ENCODE measurements around the gene CCDC71L.

Gene CCDC71L

GRCh38 chr7:106659166-106659962 lies 1.6 kb downstream of the CCDC71L start:
- no peak for DNase-seq (ENCODE audit: low spot score)

DNA sequence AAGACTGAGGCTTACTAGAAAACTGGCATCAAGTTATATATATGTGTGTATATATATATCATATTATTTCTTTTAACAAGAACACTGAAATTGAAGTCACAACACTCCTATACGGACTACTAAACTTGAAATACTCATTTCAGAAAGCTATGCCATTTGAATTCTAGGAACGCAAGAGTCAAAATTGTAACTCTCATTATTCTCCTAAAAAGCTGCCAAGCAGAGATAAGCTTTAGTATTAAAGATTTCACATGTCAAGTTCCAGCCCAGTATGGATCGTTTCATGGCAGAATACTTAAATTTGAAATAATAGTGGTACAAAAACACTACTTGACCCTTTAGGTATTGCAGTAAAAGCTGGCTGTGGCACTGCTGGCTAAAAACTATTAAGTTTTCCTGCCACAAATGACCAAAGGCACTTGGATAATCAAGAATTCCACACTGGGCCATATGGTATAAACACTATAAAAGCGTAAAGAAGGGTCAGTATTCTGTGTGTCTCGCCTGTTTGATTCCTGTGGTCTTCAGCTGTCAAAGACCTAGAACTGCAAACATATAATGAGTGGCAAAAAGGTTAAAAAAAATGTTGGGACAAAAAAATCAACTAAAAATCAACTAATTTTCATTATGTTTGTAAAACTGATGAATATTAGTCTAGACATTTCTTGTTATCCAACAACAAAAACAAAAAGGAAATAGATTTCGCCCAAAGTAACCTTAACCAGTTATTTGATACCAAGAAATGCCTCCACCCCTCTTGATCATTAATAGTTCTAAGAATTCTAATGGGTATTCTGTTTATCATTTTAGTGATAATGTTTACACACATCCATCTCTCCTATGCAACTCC lies 2.4 kb downstream of the CCDC71L start:
- no peak for DNase-seq (ENCODE audit: low spot score)

DNA sequence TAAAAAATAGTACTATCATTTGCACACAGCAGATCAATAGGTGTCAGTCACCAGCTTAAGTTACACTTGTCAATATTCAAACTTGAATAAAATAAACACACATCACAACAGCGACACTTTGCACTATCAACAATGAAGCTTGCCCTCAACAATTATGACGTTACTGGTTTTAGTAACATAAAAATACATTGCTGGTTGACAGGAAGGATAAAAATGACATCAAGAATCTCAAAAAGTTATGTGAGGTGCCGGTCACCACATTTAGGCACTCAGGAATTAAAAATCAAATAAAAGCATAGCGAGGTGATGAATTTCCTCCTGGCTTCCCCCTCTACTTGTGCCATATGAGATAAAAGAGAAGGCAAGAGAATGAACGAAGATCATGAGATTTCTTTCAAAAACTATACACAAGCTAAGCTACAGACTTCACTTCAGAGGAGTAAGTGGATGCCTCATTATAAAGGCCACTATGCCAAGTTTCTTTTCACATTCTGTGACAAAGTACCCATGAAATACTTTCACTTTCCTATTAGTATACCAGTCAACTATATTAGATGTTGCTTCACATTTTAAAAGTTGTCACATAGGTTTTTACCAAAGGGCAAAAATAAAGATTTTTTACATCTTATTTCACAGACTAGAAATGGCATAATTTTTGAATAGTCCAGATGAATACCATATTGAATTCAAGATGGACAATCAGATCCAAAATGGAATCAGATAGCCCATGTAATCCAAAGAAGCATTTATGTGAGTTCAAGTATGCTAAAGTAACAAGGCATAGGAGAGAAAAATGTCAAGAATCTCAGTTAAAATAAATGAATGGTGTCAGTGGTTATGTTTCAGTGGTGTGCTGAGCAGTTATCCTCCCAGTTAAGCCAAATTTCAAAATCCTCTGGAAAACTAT lies 3.6 kb downstream of the CCDC71L start:
- DNase-seq (ENCODE audit: low spot score), result no peak

DNA sequence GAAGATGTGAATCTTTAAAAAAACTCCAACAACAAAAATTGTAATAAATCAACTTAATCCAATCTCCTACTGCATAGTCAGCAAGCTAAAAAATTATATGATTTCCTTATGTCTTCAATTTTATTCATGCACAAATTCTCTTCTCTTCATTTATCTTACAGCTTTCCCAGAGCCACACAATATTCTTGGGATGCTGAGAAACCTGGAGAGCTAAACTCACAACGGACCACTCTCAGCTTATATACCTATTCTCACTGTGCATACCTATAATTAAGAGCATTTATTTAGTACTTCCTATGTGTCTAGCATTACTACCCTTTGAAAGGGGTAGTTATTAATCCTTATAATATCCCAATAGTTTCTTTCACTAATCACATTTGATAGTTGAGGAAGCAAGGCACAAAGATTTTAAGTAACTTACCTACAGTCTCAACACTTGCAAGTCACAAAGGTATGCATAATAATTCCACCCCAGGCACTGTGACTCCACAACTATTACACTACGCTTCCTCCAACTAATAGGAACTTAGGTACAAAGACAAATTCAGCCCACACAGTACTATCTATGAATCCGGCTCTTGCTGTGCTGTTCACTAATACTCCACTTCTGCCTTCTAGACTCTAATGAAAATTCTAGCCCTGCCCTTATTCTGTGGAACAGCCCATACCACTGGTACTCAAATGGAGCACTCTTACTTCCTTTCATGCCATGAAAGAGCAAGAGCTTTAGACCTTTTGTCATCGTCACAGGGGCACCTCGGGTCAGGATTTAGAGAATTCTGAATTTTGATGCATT lies 5.1 kb downstream of the CCDC71L start:
- no peak for DNase-seq (ENCODE audit: low spot score)

GRCh38 chr7:106653488-106653887 lies 7.5 kb downstream of the CCDC71L start:
- DNase-seq (ENCODE audit: low spot score), result no peak

DNA sequence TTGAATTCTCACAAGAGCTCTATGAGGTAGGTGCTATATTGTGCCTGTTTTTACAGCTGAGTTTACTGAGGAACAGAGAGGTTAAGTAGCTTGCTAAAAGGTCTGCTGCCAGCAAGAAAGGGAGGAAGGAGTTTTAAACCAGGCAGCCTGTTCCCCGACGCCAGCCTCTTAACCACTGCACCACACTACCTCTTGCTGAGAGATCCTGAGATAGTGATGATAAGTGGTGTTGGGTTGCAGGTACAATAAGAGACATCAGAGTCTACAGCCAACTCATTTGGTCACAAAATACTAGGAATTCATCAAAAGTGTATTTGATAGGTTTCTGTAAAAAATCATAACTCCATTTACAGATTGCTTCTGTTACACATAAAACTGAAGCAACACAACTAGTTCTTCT lies 8.0 kb downstream of the CCDC71L start:
- no peak for DNase-seq (ENCODE audit: low spot score)

DNA sequence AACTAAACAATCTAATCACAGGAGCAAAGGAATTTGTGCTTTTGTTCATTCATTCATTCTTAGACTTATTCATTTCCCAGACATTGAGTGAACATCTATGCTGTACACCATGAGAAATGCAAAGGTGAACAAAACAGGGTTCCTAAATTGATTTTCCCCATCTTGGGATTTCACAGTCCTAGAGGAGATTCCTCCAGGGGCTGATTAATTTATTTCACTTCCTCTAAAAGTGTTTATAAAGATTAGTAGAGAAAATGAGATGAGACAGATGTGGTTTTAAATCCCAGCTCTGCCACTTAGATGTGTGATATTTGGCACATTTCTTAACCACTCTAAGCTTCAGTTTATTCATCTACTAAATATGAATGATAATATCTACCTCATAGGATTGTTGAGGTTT lies 8.9 kb downstream of the CCDC71L start:
- no peak for DNase-seq (ENCODE audit: low spot score)

DNA sequence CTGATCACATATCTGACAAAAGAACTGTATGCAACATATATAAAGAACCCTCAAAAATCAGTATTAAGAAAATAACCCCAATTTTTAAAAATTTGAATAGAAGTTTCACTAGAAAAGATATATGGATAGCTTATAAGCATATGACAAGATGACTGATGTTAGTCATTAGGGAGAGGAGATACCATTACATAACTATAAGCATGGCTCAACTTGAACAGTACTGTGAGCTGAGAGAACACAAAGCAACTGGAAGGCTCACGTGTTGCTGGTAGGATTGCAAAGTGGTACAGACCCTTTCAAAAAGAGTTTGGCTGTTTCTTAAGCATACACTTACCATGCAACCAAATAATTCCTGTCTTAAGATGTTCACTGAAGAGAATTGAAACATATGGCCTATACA lies 14.7 kb downstream of the CCDC71L start:
- DNase-seq (ENCODE audit: low spot score), result no peak

GRCh38 chr7:106644999-106645398 lies 16.0 kb downstream of the CCDC71L start:
- no peak for DNase-seq (ENCODE audit: low spot score)

GRCh38 chr7:106643216-106644000 lies 17.6 kb downstream of the CCDC71L start:
- DNase-seq (ENCODE audit: low spot score), result no peak

DNA sequence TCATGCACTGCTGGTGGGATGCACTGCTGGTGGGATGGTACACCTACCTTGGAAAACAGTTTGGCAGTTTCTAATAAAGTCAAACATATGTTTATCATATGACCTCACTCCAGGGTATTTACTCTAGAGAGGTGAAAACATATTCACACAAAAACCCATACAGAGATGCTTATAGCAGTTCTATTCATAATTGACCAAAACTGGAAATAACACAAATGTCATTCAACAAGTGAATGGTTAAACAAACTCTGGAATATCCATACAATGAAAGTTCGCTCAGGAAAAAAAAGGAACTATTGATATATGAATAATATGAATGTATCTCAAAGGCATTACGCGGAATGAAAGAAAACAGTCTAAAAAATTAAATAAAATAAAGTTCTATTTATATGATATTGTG lies 19.5 kb downstream of the CCDC71L start:
- no peak for DNase-seq (ENCODE audit: low spot score)

GRCh38 chr7:106640368-106641141 lies 20.4 kb downstream of the CCDC71L start:
- DNase-seq (ENCODE audit: low spot score), result no peak

- no peak for DNase-seq (ENCODE audit: low spot score)
Observed at GRCh38 chr7:106639476-106640334, 21.3 kb downstream of the CCDC71L start.

DNA sequence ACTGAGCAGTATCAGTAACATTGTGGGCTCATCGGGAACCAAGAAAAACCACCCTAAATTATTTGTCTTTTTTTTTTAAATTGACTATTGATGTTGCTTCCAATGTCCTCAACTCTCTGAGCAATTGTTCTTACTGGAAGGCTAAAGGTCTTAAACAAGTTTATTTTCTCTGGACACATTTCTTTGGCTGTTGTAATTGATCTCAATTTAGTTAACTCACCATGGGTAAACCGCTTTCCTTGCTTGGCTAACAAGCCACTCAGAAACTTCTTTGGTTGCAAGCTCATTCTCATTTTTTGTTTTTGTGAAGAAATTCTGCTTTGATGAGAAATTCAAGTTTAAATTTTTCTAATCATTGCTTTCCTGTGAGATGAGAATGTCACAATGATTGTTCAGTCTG lies 25.5 kb downstream of the CCDC71L start:
- DNase-seq (ENCODE audit: low spot score), result no peak

- DNase-seq (ENCODE audit: low spot score), result no peak
Observed at GRCh38 chr7:106634958-106635357, 26.0 kb downstream of the CCDC71L start.

GRCh38 chr7:106630648-106631047 lies 30.3 kb downstream of the CCDC71L start:
- no peak for DNase-seq (ENCODE audit: low spot score)

DNA sequence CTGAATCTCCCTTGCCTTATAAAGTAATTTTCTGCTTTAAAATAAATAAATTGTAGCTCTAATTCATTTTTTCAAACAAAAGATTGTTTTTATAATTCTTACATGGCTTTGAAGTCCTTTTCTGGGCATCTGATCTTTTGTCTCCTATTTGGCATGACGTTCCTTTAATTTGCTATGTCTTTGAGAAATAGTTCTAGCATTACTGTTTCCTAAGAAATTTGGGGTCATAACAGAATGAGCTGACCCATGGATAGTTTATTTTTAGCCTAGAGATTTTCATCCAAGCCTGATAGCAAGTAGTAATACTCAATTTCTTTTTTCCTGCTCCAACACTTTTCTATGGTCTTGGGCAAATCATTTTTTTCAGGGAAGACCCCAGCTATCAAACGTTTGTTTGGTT lies 31.4 kb downstream of the CCDC71L start:
- DNase-seq (ENCODE audit: low spot score), result no peak

- no peak for DNase-seq (ENCODE audit: low spot score)
Observed at GRCh38 chr7:106626376-106627164, 34.4 kb downstream of the CCDC71L start.

Measured in cerebellar cortex (tissue), 1 donor.